Measurements from ENCODE around the gene ASPM. TPM values are rescaled to one million over a fixed set of nuclear protein-coding genes. Genes with fewer than 3 reads are reported as not detected.
"Not testable (repeated sequence)": the region's sequence is repeated elsewhere in the genome, so short reads cannot be mapped to it uniquely, and the experiment has no call there.

The ASPM gene
- total and polyA plus RNA-seq, 7 experiments from 2014 or later: 0.03 to 48.8 (median 0.16) TPM; not detected in 1

GRCh38 chr1:197116156-197116555, 30.3 kb downstream of the ASPM start:
- ChIA-PET POLR2A (no interaction called here), CTCF (interaction anchor here (0.7 kb wide), 1 partner anchor 14 kb away, joined by 3 read pairs; no protein-coding TSS in a partner anchor)
- intact Hi-C loops (cut with micrococcal nuclease): no loop called here
- Histone ChIP-seq H3K4me1 (ENCODE audit: control insufficient read depth in 2 of 2, insufficient read depth in 2 of 2, low read length in 2 of 2) (no peaks in the 10 kb centered on the region), H3K9me3 (ENCODE audit: control insufficient read depth in 2 of 3, low read length in 3 of 3) (no peaks in the 10 kb centered on the region), H3K27me3 (ENCODE audit: control insufficient read depth in 2 of 2, insufficient read depth in 2 of 2, low read length in 2 of 2) (no peaks in the 10 kb centered on the region), H3K27ac (ENCODE audit: low read depth, low read length) (no peak overlapping the region), H3K36me3 (ENCODE audit: control insufficient read depth in 2 of 3, insufficient read depth in 3 of 3, low read length in 3 of 3) (no peaks in the 10 kb centered on the region), H3K4me3 (ENCODE audit: low read length) (no peak overlapping the region)
- no peak for DNase-seq
- Mint-ChIP-seq H3K27ac (no peak overlapping the region), H3K4me3 (no peak overlapping the region), H3K4me1 (peaks cover 0 to 16% (median 0%) of the 10 kb centered on the region in 7 donors), H3K9me3 (peaks cover 0 to 5% (median 0%) of the 10 kb centered on the region in 11 donors), H3K27me3 (no peaks in the 10 kb centered on the region), H3K36me3 (peaks cover 0 to 52% (median 0%) of the 10 kb centered on the region in 5 donors)
- no peak for ATAC-seq

GRCh38 chr1:197106869-197107268, 39.6 kb downstream of the ASPM start:
- no peaks in the 10 kb centered on the region for H3K27me3 ChIP-seq (ENCODE audit: control insufficient read depth in 2 of 2, insufficient read depth in 2 of 2, low read length in 2 of 2)
- no peaks in the 10 kb centered on the region for H3K9me3 ChIP-seq (ENCODE audit: control insufficient read depth in 2 of 3, low read length in 3 of 3)
- H3K4me3 ChIP-seq (ENCODE audit: low read length): no peak overlapping the region
- no peak overlapping the region for H3K27ac ChIP-seq (ENCODE audit: low read depth, low read length)
- no peaks in the 10 kb centered on the region for H3K4me1 ChIP-seq (ENCODE audit: control insufficient read depth in 2 of 2, insufficient read depth in 2 of 2, low read length in 2 of 2)
- H3K36me3 ChIP-seq (ENCODE audit: control insufficient read depth in 2 of 3, insufficient read depth in 3 of 3, low read length in 3 of 3): no peaks in the 10 kb centered on the region
- Mint-ChIP-seq H3K27me3 (no peaks in the 10 kb centered on the region), H3K9me3 (peaks cover 0 to under 1% (median 0%) of the 10 kb centered on the region in 11 donors), H3K27ac (no peak overlapping the region), H3K4me1 (peaks cover 0 to 22% (median 16%) of the 10 kb centered on the region in 7 donors), H3K4me3 (no peak overlapping the region), H3K36me3 (peaks cover 0 to 74% (median 0%) of the 10 kb centered on the region in 5 donors)
- POLR2A ChIA-PET: no interaction called here
- intact Hi-C loops (cut with micrococcal nuclease): no loop called here
- no peak for DNase-seq
- CTCF ChIA-PET: no interaction called here
- ATAC-seq: no peak

- H3K36me3 Mint-ChIP-seq: peaks cover 0 to 66% (median 0%) of the 10 kb centered on the region in 5 donors
- POLR2A ChIA-PET: no interaction called here
Measured at GRCh38 chr1:197103300-197103699, 43.2 kb downstream of the ASPM start.

GRCh38 chr1:197101978-197102377, 44.5 kb downstream of the ASPM start:
- H3K9me3 Mint-ChIP-seq: no peaks in the 10 kb centered on the region
- Histone ChIP-seq H3K36me3 (ENCODE audit: control insufficient read depth in 2 of 3, insufficient read depth in 3 of 3, low read length in 3 of 3) (no peaks in the 10 kb centered on the region), H3K4me1 (ENCODE audit: control insufficient read depth in 2 of 2, insufficient read depth in 2 of 2, low read length in 2 of 2) (no peaks in the 10 kb centered on the region), H3K27ac (ENCODE audit: low read depth, low read length) (no peak overlapping the region), H3K27me3 (ENCODE audit: control insufficient read depth in 2 of 2, insufficient read depth in 2 of 2, low read length in 2 of 2) (no peaks in the 10 kb centered on the region), H3K4me3 (ENCODE audit: low read length) (no peak overlapping the region), H3K9me3 (ENCODE audit: control insufficient read depth in 2 of 3, low read length in 3 of 3) (no peaks in the 10 kb centered on the region)
- ATAC-seq (no peak), DNase-seq (no peak)
- H3K27ac Mint-ChIP-seq: peak overlapping the region in 4 of 9 donors; percentile 8 to 48 (median 17)
- POLR2A ChIA-PET: no interaction called here
- H3K27me3 Mint-ChIP-seq: no peaks in the 10 kb centered on the region
- peaks cover 0 to 59% (median 0%) of the 10 kb centered on the region in 5 donors for H3K36me3 Mint-ChIP-seq
- intact Hi-C loops (cut with micrococcal nuclease): no loop called here
- H3K4me3 Mint-ChIP-seq: peak overlapping the region in 6 of 10 donors; percentile 7 to 66 (median 56)
- CTCF ChIA-PET: no interaction called here
- peaks cover 7 to 48% (median 38%) of the 10 kb centered on the region in 7 donors for H3K4me1 Mint-ChIP-seq

More at GRCh38 chr1:197103300-197103699, 43.2 kb downstream of the ASPM start:
- Mint-ChIP-seq H3K4me1 (peaks cover 7 to 48% (median 38%) of the 10 kb centered on the region in 7 donors), H3K27ac (peak overlapping the region in 1 of 9 donors; percentile 25), H3K27me3 (no peaks in the 10 kb centered on the region), H3K4me3 (peak overlapping the region in 5 of 10 donors; percentile 10 to 65 (median 60)), H3K9me3 (no peaks in the 10 kb centered on the region)
- CTCF ChIA-PET: no interaction called here
- no peak overlapping the region for H3K27ac ChIP-seq (ENCODE audit: low read depth, low read length)
- DNase-seq (no peak), ATAC-seq (no peak)
- no peaks in the 10 kb centered on the region for H3K27me3 ChIP-seq (ENCODE audit: control insufficient read depth in 2 of 2, insufficient read depth in 2 of 2, low read length in 2 of 2)
- no peaks in the 10 kb centered on the region for H3K9me3 ChIP-seq (ENCODE audit: control insufficient read depth in 2 of 3, low read length in 3 of 3)
- H3K36me3 ChIP-seq (ENCODE audit: control insufficient read depth in 2 of 3, insufficient read depth in 3 of 3, low read length in 3 of 3): no peaks in the 10 kb centered on the region
- intact Hi-C loops (cut with micrococcal nuclease): no loop called here
- no peaks in the 10 kb centered on the region for H3K4me1 ChIP-seq (ENCODE audit: control insufficient read depth in 2 of 2, insufficient read depth in 2 of 2, low read length in 2 of 2)
- no peak overlapping the region for H3K4me3 ChIP-seq (ENCODE audit: low read length)

- no peak overlapping the region for H3K27ac ChIP-seq (ENCODE audit: low read depth, low read length)
- DNase-seq (peak in 5 of 9 donors; percentile 2 to 19 (median 17)), ATAC-seq (no peak)
- H3K4me3 ChIP-seq (ENCODE audit: low read length): no peak overlapping the region
- Mint-ChIP-seq H3K36me3 (peaks cover 0 to 48% (median 0%) of the 10 kb centered on the region in 5 donors), H3K9me3 (no peaks in the 10 kb centered on the region), H3K27ac (peak overlapping the region in 8 of 9 donors; percentile 32 to 82 (median 64)), H3K4me3 (peak overlapping the region in 9 of 10 donors; percentile 21 to 75 (median 60)), H3K27me3 (no peaks in the 10 kb centered on the region), H3K4me1 (peaks cover 7 to 48% (median 38%) of the 10 kb centered on the region in 7 donors)
- H3K27me3 ChIP-seq (ENCODE audit: control insufficient read depth in 2 of 2, insufficient read depth in 2 of 2, low read length in 2 of 2): no peaks in the 10 kb centered on the region
- no peaks in the 10 kb centered on the region for H3K36me3 ChIP-seq (ENCODE audit: control insufficient read depth in 2 of 3, insufficient read depth in 3 of 3, low read length in 3 of 3)
- H3K9me3 ChIP-seq (ENCODE audit: control insufficient read depth in 2 of 3, low read length in 3 of 3): no peaks in the 10 kb centered on the region
- intact Hi-C loops (cut with micrococcal nuclease): loop anchor here in 1 of 2 donors (1.0 kb wide), 1 partner anchor 8 kb away; no protein-coding TSS in a partner anchor
- no peaks in the 10 kb centered on the region for H3K4me1 ChIP-seq (ENCODE audit: control insufficient read depth in 2 of 2, insufficient read depth in 2 of 2, low read length in 2 of 2)
- POLR2A ChIA-PET: no interaction called here
- CTCF ChIA-PET: no interaction called here
Measured at GRCh38 chr1:197100677-197101076, 45.8 kb downstream of the ASPM start.

GRCh38 chr1:197099444-197099843, 47.0 kb downstream of the ASPM start:
- Mint-ChIP-seq H3K36me3 (peaks cover 0 to 50% (median 0%) of the 10 kb centered on the region in 5 donors), H3K4me1 (peaks cover 7 to 48% (median 38%) of the 10 kb centered on the region in 7 donors), H3K27me3 (no peaks in the 10 kb centered on the region), H3K4me3 (no peak overlapping the region), H3K27ac (no peak overlapping the region), H3K9me3 (no peaks in the 10 kb centered on the region)
- CTCF ChIA-PET: no interaction called here
- no peak overlapping the region for H3K27ac ChIP-seq (ENCODE audit: low read depth, low read length)
- H3K27me3 ChIP-seq (ENCODE audit: control insufficient read depth in 2 of 2, insufficient read depth in 2 of 2, low read length in 2 of 2): no peaks in the 10 kb centered on the region
- POLR2A ChIA-PET: no interaction called here
- H3K4me3 ChIP-seq (ENCODE audit: low read length): no peak overlapping the region
- no peaks in the 10 kb centered on the region for H3K4me1 ChIP-seq (ENCODE audit: control insufficient read depth in 2 of 2, insufficient read depth in 2 of 2, low read length in 2 of 2)
- intact Hi-C loops (cut with micrococcal nuclease): no loop called here
- ATAC-seq (no peak), DNase-seq (no peak)
- H3K36me3 ChIP-seq (ENCODE audit: control insufficient read depth in 2 of 3, insufficient read depth in 3 of 3, low read length in 3 of 3): no peaks in the 10 kb centered on the region
- H3K9me3 ChIP-seq (ENCODE audit: control insufficient read depth in 2 of 3, low read length in 3 of 3): no peaks in the 10 kb centered on the region

GRCh38 chr1:197096971-197097370, 49.5 kb downstream of the ASPM start:
- H3K36me3 ChIP-seq (ENCODE audit: control insufficient read depth in 2 of 3, insufficient read depth in 3 of 3, low read length in 3 of 3); H3K4me1 ChIP-seq (ENCODE audit: control insufficient read depth in 2 of 2, insufficient read depth in 2 of 2, low read length in 2 of 2); H3K27me3 ChIP-seq (ENCODE audit: control insufficient read depth in 2 of 2, insufficient read depth in 2 of 2, low read length in 2 of 2); intact Hi-C loops (cut with micrococcal nuclease); POLR2A ChIA-PET; H3K4me3 ChIP-seq (ENCODE audit: low read length); H3K27ac Mint-ChIP-seq; H3K9me3 Mint-ChIP-seq; ATAC-seq; H3K9me3 ChIP-seq (ENCODE audit: control insufficient read depth in 2 of 3, low read length in 3 of 3); DNase-seq; H3K27ac ChIP-seq (ENCODE audit: low read depth, low read length); H3K27me3 Mint-ChIP-seq; CTCF ChIA-PET; H3K4me3 Mint-ChIP-seq: not testable (repeated sequence)
- Mint-ChIP-seq H3K36me3 (peaks cover 0 to 40% (median 0%) of the 10 kb centered on the region in 5 donors), H3K4me1 (peaks cover 7 to 31% (median 23%) of the 10 kb centered on the region in 7 donors)
